Psoas muscle (tissue), 8 donors: ENCODE measurements around the gene TSPAN8. TPM values are rescaled to one million over a fixed set of nuclear protein-coding genes. Genes with fewer than 3 reads are reported as not detected.
A peak's percentile ranks its signal among the peaks of the same experiment; 100 is the strongest.

Source experiments
- ATAC-seq, 4 donors: fragments of 200-7000 bp; cut with Tn5 transposase; one replicate each; pipeline ENCODE4 v1.9.1; 2020; ENCODE audit warnings: moderate library complexity in 3 of 4, mild to moderate bottlenecking in 2 of 4
- DNase-seq, 2 donors: peaks; one replicate each; pipeline ENCODE4 v3.0.0-alpha.2; 2020
- H3K27ac ChIP-seq: fragments of 200-600 bp; one replicate; pipeline ENCODE4 v1.8.0; 2022
- H3K27me3 ChIP-seq, 3 donors: fragments of 200-600 bp in 1 of 3; one replicate each; pipeline versions ENCODE4 v1.6.1 to v1.8.0; 2013 to 2022; ENCODE audit warnings: low read length in 2 of 3, mild to moderate bottlenecking in 2 of 3, moderate library complexity in 1 of 3; ENCODE audit not compliant: insufficient read depth in 3 of 3
- H3K36me3 ChIP-seq, 2 donors: fragments of 200-600 bp in 1 of 2; one replicate each; pipeline versions ENCODE4 v1.6.1 to v1.8.0; 2013 to 2022; ENCODE audit warnings: low read depth in 1 of 2, mild to moderate bottlenecking in 1 of 2, moderate library complexity in 1 of 2; ENCODE audit not compliant: insufficient read depth in 1 of 2
- H3K4me1 ChIP-seq: fragments of 200-600 bp; one replicate; pipeline ENCODE4 v1.8.0; 2022
- H3K4me3 ChIP-seq: fragments of 200-600 bp; one replicate; pipeline ENCODE4 v1.8.0; 2022; ENCODE audit warnings: mild to moderate bottlenecking
- H3K9me3 ChIP-seq: fragments of 200-600 bp; one replicate; pipeline ENCODE4 v1.8.0; 2022
- CTCF ChIP-seq: fragments of 200-600 bp; IDR thresholded peaks from one replicate; pipeline ENCODE4 v1.8.0; 2022; ENCODE audit warnings: antibody characterized with exemption
- WGBS, 3 donors: extraction: QIAGEN DNeasy Blood & Tissue Kit; methylation state at CpG; one replicate each; pipeline versions ENCODE4 v1.1.6 to v1.1.7; 2013; 5-methylcytosine and 5-hydroxymethylcytosine counted together
- intact Hi-C, 2 donors: fragments of 100-400 bp; cut with DNase I; formaldehyde crosslinking; loops; one replicate each; pipeline versions ENCODE4 v1.11.0 to v1.14.2; 2022
- polyA plus RNA-seq, 3 donors: library from polyadenylated mRNA; stranded (reverse); fragments of 200-250 nt; gene quantifications; one replicate each; pipeline ENCODE4 v1.2.3, GENCODE V29; 2013
- total RNA-seq, 4 donors: library from RNA; stranded (reverse); fragmentation: NEBNext Ultra II Directional in 2 of 4; extraction: Animal tissue kit (Norgen Biotek cat#: 25700) in 2 of 4; gene quantifications; one replicate each; pipeline versions ENCODE4 v1.2.1 to v1.2.4, GENCODE V29; 2021 to 2023
- donor health status: healthy with polysubstance abuse.
- donor health status: DM: no; HTN: no; CAD: no; lungs with moderate emphysema.
- donor health status: Bipolar disorder and iron deficiency.
- donor health status: healthy.
- donor health status: DM: yes; HTN: yes; CAD: no.
- donor health status: DM: no; HTN: no; CAD: no.
- donor health status: DM: no; HTN: no; CAD: no.
- donor health status: DM: yes; HTN: yes; CAD: no.

TSPAN8 gene
- total and polyA plus RNA-seq, 7 donors, result 1.4 to 63.1 (median 10.9) TPM

- Histone ChIP-seq H3K4me3 (no peak overlapping the region), H3K27me3 (no peaks in the 10 kb centered on the region), H3K27ac (peak overlapping the region; percentile 72), H3K4me1 (peaks cover 25% of the 10 kb centered on the region), H3K9me3 (no peaks in the 10 kb centered on the region), H3K36me3 (peaks cover 0 to 12% of the 10 kb centered on the region in 2 donors)
- ATAC-seq (peak in 1 of 4 donors; percentile 53), DNase-seq (no peak)
- 62 to 70% (median 63%) methylated on average over 2 of the region's 2 CpGs for WGBS, 3 donors
- TF ChIP-seq CTCF, result no peak
- intact Hi-C loops, result loop anchor here in 1 of 2 donors (10.0 kb wide), 1 partner anchor 253 kb away; no protein-coding TSS in a partner anchor
These were observed 15.8 kb downstream of the TSPAN8 start for GRCh38 chr12:71142016-71142415.

GRCh38 chr12:71141378-71141926, 16.3 kb downstream of the TSPAN8 start:
- Histone ChIP-seq H3K27me3 (no peaks in the 10 kb centered on the region), H3K9me3 (no peaks in the 10 kb centered on the region), H3K27ac (peak overlapping the region; percentile 72), H3K36me3 (peaks cover 0 to 18% of the 10 kb centered on the region in 2 donors), H3K4me3 (no peak overlapping the region), H3K4me1 (peaks cover 25% of the 10 kb centered on the region)
- 33 to 79% (median 43%) methylated on average over 1 of the region's 1 CpG for WGBS, 3 donors
- intact Hi-C loops, result loop anchor here in 1 of 2 donors (10.0 kb wide), 1 partner anchor 253 kb away; no protein-coding TSS in a partner anchor
- no peak for TF ChIP-seq CTCF
- DNase-seq (no peak), ATAC-seq (peak; percentile 27 to 91 (median 74))

GRCh38 chr12:71139153-71139735, 18.6 kb downstream of the TSPAN8 start:
- Histone ChIP-seq H3K4me1 (peaks cover 20% of the 10 kb centered on the region), H3K4me3 (no peak overlapping the region), H3K36me3 (peaks cover 0 to 20% of the 10 kb centered on the region in 2 donors), H3K27ac (no peak overlapping the region), H3K9me3 (no peaks in the 10 kb centered on the region), H3K27me3 (no peaks in the 10 kb centered on the region)
- ATAC-seq (no peak), DNase-seq (no peak)
- 86 to 90% (median 89%) methylated on average over 6 of the region's 6 CpGs for WGBS, 3 donors
- TF ChIP-seq CTCF, result no peak
- intact Hi-C loops, result no loop called here

- no peaks in the 10 kb centered on the region for H3K9me3 ChIP-seq
- ATAC-seq, result no peak
- H3K36me3 ChIP-seq, result peaks cover 0 to 25% of the 10 kb centered on the region in 2 donors
- peaks cover 19% of the 10 kb centered on the region for H3K4me1 ChIP-seq
- no peak overlapping the region for H3K4me3 ChIP-seq
- DNase-seq, result no peak
- 65 to 81% (median 80%) methylated on average over 3 of the region's 3 CpGs for WGBS, 3 donors
- no peak for TF ChIP-seq CTCF
- H3K27ac ChIP-seq, result no peak overlapping the region
- intact Hi-C loops, result no loop called here
- no peaks in the 10 kb centered on the region for H3K27me3 ChIP-seq
These were observed 19.8 kb downstream of the TSPAN8 start for GRCh38 chr12:71138011-71138410.
